GM19463 (cell line): ENCODE data around the gene WNK1.
"Not testable (repeated sequence)": the region's sequence is repeated elsewhere in the genome, so short reads cannot be mapped to it uniquely, and the experiment has no call there.

Experiments
- ATAC-seq: cut with Tn5 transposase; IDR thresholded peaks from one replicate; pipeline ENCODE4 v1.9.1; 2021; ENCODE audit warnings: mild to moderate bottlenecking, moderate library complexity; ENCODE audit not compliant: unreplicated experiment

WNK1 gene

GRCh38 chr12:751999-752694, at the start of gene WNK1:
TSS of gene WNK1 (plus strand) at chr12:752579. CDS start at chr12:753566, 987 bp downstream.
- ATAC-seq: peak; percentile 42

- ATAC-seq: no peak
Observed at GRCh38 chr12:704516-705242, 47.7 kb upstream of the WNK1 start.

- ATAC-seq: not testable (repeated sequence)
Observed at GRCh38 chr12:708084-708483, 44.3 kb upstream of the WNK1 start.

DNA sequence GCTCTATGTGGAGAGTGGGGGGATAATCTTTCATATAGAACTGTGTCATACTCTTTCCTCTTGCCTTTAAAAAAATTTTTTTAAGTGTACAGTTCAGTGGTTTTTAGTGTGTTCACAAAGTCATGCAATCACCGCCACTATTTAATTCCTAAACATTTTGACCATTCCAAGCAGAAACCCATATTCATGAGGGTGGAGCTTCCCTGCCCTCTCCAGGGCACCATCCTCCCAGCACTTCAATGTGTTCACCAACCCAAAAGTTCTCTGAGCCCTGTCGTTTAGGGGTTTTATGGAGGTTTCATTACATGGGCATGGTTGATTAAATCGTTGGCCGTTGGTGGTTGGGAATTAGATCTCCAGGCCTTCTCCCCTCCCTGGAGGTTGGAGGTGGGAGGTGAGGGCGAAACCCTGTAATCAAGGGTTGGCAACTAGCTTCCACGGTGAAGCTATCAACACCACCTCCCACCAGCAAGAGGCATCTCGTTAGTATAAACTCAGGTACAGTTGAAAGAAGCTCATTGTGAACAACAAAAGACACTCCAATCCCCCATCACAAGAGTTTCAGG, 42.8 kb upstream of the WNK1 start:
- no peak for ATAC-seq

GRCh38 chr12:712172-712863, 40.1 kb upstream of the WNK1 start:
- no peak for ATAC-seq

GRCh38 chr12:713281-713875, 39.0 kb upstream of the WNK1 start:
- no peak for ATAC-seq

- ATAC-seq: no peak
Observed at GRCh38 chr12:716506-716905, 35.9 kb upstream of the WNK1 start.

DNA sequence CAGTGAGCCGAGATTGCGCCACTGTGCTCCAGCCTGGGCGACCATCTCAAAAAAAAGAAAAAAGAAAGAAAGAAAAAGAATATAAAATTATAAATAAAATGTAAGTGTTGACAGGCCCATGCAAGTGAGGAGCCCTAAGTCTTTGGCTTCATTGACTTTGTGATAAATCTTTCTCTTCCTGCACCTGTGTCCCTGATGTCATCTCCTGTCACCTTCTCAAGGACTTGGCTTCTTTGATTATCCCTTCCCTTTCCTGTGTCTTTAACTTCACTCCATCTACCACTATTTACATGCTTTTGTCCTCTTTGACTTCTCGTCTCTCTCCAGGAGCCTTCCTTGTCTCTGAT, 33.6 kb upstream of the WNK1 start:
- no peak for ATAC-seq

GRCh38 chr12:720231-720941, 32.0 kb upstream of the WNK1 start:
- ATAC-seq: no peak

GRCh38 chr12:724194-724855, 28.1 kb upstream of the WNK1 start:
- ATAC-seq: peak; percentile 56

DNA sequence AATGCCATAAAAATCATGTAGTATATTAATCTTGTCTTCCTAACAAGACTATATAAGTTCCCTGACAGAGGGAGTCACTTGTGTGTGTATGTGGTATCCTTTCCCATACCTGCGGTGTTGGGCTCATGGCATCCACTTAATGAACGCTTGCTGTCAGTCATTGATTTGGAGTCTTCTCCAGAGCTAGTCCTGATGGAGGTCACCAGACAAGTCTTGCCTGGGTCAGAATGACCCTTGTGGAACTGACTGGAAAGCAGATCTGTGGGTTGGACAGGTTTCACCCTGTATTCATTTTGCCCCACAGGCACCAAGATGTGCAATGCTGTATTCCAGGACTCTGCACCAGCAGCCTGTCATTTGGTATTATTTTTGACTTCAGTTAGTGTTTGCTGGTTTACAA, 27.3 kb upstream of the WNK1 start:
- ATAC-seq: no peak

GRCh38 chr12:726281-727140, 25.9 kb upstream of the WNK1 start:
- ATAC-seq: no peak

- ATAC-seq: no peak
Observed at GRCh38 chr12:727321-727720, 25.1 kb upstream of the WNK1 start.

GRCh38 chr12:728781-729180, 23.6 kb upstream of the WNK1 start:
- ATAC-seq: no peak

- no peak for ATAC-seq
Observed at GRCh38 chr12:729221-729620, 23.2 kb upstream of the WNK1 start.

- no peak for ATAC-seq
Observed at GRCh38 chr12:730550-730949, 21.8 kb upstream of the WNK1 start.

GRCh38 chr12:737122-737739, 15.1 kb upstream of the WNK1 start:
- ATAC-seq: no peak

DNA sequence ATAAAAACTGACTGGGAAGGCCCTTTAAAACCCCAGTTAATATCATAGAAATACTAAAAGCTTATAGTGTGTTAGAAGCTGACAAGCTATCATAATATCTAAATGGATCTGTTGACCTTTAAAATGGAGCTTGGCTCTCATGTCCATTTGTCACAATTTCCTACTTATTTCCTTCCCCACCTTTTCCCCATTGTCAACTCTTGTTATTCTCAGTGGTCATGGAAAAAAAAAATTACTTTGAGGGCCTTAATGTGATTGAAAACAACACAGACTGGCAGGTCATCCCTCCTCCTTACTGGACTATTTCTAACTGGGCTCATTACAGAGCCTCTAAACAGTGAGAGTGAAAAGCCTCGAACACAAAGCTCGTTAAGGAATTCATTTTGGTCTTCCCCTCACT, 13.7 kb upstream of the WNK1 start:
- ATAC-seq: no peak

DNA sequence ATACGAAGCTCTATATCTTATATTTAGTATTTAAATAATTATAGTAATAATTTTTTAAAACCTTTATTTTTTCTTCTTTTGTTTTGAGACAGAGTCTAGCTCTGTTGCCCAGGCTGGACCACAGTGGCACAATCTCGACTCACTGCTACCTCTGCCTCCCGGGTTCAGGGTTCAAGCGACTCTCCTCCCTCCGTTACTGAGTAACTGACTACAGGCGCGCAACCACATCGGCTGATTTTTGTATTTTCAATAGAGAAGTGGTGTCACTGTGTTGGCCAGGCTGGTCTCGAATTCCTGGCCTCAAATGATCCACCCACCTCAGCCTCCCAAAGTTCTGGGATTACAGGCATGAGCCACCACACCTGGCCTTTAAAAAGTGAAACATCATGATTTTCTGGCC, 13.0 kb upstream of the WNK1 start:
- ATAC-seq: no peak
